Panc1 (cell line): ENCODE measurements around the gene ZG16. TPM values are rescaled to one million over a fixed set of nuclear protein-coding genes. Genes with fewer than 3 reads are reported as not detected.
"Not testable (repeated sequence)": the region's sequence is repeated elsewhere in the genome, so short reads cannot be mapped to it uniquely, and the experiment has no call there.

Experiments
- ATAC-seq: fragments of 200-7000 bp; cut with Tn5 transposase; 2 replicates; pipeline ENCODE4 v1.9.1; 2020; ENCODE audit warnings: mild to moderate bottlenecking, moderate library complexity
- BruUV-seq: library from RNA; stranded (reverse); fragments of 400-500 nt; replicated peaks from 2 replicates; lab custom pipeline; 2021; lab: Mats Ljungman, UMichigan
- CTCF ChIA-PET: fragments of 300-600 bp; sonication (Branson Sonifier 250); formaldehyde crosslinking; loops from one replicate; lab custom pipeline; 2022; ENCODE audit warnings: antibody characterized with exemption; lab: Charles Lee
- POLR2A ChIA-PET: fragments of 300-600 bp; sonication (Branson Sonifier 250); formaldehyde crosslinking; loops from one replicate; lab custom pipeline; 2022; ENCODE audit warnings: antibody characterized with exemption; lab: Charles Lee
- DNase-seq: peaks from one replicate; pipeline ENCODE4 v3.0.0-alpha.2; 2010; ENCODE audit warnings: low read depth, low spot score
- H3K27ac ChIP-seq: 2 replicates; pipeline ENCODE4 v1.5.1; 2011; ENCODE audit warnings: mild to moderate bottlenecking, low read length, inconsistent platforms
- H3K27me3 ChIP-seq: fragments of 200-500 bp; sonication (Bioruptor generic); 2 replicates; pipeline ENCODE4 v1.6.0; 2014; ENCODE audit warnings: low read length, inconsistent platforms; ENCODE audit not compliant: control insufficient read depth, insufficient read depth
- H3K36me3 ChIP-seq: fragments of 200-500 bp; sonication (Bioruptor generic); 2 replicates; pipeline ENCODE4 v1.5.1; 2014; ENCODE audit warnings: inconsistent platforms, mild to moderate bottlenecking, low read length, moderate library complexity; ENCODE audit not compliant: control insufficient read depth, insufficient read depth
- H3K4me1 ChIP-seq: 2 replicates; pipeline ENCODE4 v1.5.1; 2011; ENCODE audit warnings: inconsistent platforms, mild to moderate bottlenecking, low read length, moderate library complexity; ENCODE audit not compliant: control insufficient read depth, insufficient read depth
- H3K4me3 ChIP-seq, 2 experiments: 2 replicates each; pipeline ENCODE4 v1.5.1; 2011 to 2012; ENCODE audit warnings: low read depth in 2 of 2, low read length in 2 of 2, mild to moderate bottlenecking in 2 of 2, inconsistent platforms in 1 of 2, moderate library complexity in 1 of 2
- H3K9me3 ChIP-seq: fragments of 200-500 bp; sonication (Bioruptor generic); 2 replicates; pipeline ENCODE4 v1.5.1; 2014; ENCODE audit warnings: low read depth, mild to moderate bottlenecking, inconsistent platforms, low read length, moderate library complexity; ENCODE audit not compliant: control insufficient read depth, insufficient read depth
- POLR2AphosphoS5 ChIP-seq: IDR thresholded peaks from 2 replicates; pipeline ENCODE4 v1.6.1; 2012; ENCODE audit warnings: mild to moderate bottlenecking, low read depth, low read length, moderate library complexity
- SIN3A ChIP-seq: IDR thresholded peaks from 2 replicates; pipeline ENCODE4 v1.6.1; 2012; ENCODE audit warnings: low read depth, mild to moderate bottlenecking, low read length, moderate library complexity, borderline replicate concordance; ENCODE audit not compliant: insufficient read depth
- TCF7L2 ChIP-seq: IDR thresholded peaks from 2 replicates; pipeline ENCODE4 v1.6.1; 2011; ENCODE audit warnings: mild to moderate bottlenecking, low read depth, low read length, inconsistent platforms
- in situ Hi-C: cut with HindIII; loops from 2 replicates; pipeline ENCODE4 v1.10.0; 2016; ENCODE audit warnings: low sequenced_read_pairs, low pct_unique_long_range_greater_than_20kb
- intact Hi-C: fragments of 100-400 bp; cut with micrococcal nuclease; formaldehyde crosslinking; loops from one replicate; pipeline ENCODE4 v1.10.0; 2022; ENCODE audit not compliant: unreplicated experiment
- total RNA-seq: library from RNA; stranded (reverse); gene quantifications from one replicate; pipeline ENCODE4 v1.2.1, GENCODE V29; 2021; ENCODE audit not compliant: unreplicated experiment
- TF ChIP-seq, protein P1 (sequence below): fragments of 450-650 bp; IDR thresholded peaks from 2 replicates; pipeline ENCODE4 v1.5.1; 2017; ENCODE audit warnings: mild to moderate bottlenecking
- TF ChIP-seq, protein P2 (sequence below), 2 experiments: IDR thresholded peaks; 2 replicates each; pipeline ENCODE4 v1.6.1; 2011 to 2012; ENCODE audit warnings: low read depth in 2 of 2, control low read depth in 1 of 2, low read length in 1 of 2, mild to moderate bottlenecking in 1 of 2, moderate library complexity in 1 of 2; ENCODE audit not compliant: insufficient read depth in 1 of 2

The ZG16 gene
- total RNA-seq, 1 experiment from 2014 or later: not detected

GRCh38 chr16:29739927-29740629 is 38.0 kb upstream of the ZG16 start:
- H3K27ac ChIP-seq, DNase-seq, H3K4me3 ChIP-seq, ATAC-seq, POLR2A ChIA-PET, BruUV-seq, H3K36me3 ChIP-seq, H3K9me3 ChIP-seq, intact Hi-C loops, H3K4me1 ChIP-seq, CTCF ChIA-PET, in situ Hi-C loops, H3K27me3 ChIP-seq: not testable (repeated sequence)

GRCh38 chr16:29740630-29741015 is 37.4 kb upstream of the ZG16 start:
- BruUV-seq, CTCF ChIA-PET, H3K9me3 ChIP-seq, POLR2A ChIA-PET, H3K4me1 ChIP-seq, intact Hi-C loops, H3K4me3 ChIP-seq, ATAC-seq, H3K27me3 ChIP-seq, H3K27ac ChIP-seq, H3K36me3 ChIP-seq, DNase-seq, in situ Hi-C loops: not testable (repeated sequence)

GRCh38 chr16:29742683-29743275 is 35.3 kb upstream of the ZG16 start:
- in situ Hi-C loops: no loop called here
- BruUV-seq: no TSS peak

More at GRCh38 chr16:29742683-29743275, 35.3 kb upstream of the ZG16 start:
- intact Hi-C loops: no loop called here
- CTCF ChIA-PET: interaction anchor here (0.7 kb wide), 1 partner anchor 11 kb away, joined by 10 read pairs; no protein-coding TSS in a partner anchor
- H3K4me3 ChIP-seq: no peak overlapping the region
- ATAC-seq (no peak), DNase-seq (no peak)
- H3K27me3 ChIP-seq: no peaks in the 10 kb centered on the region
- POLR2A ChIA-PET: no interaction called here
- no peaks in the 10 kb centered on the region for H3K36me3 ChIP-seq
- TF ChIP-seq POLR2AphosphoS5 (no peak), TCF7L2 (no peak), SIN3A (no peak)
- TF ChIP-seq, protein P1, sequence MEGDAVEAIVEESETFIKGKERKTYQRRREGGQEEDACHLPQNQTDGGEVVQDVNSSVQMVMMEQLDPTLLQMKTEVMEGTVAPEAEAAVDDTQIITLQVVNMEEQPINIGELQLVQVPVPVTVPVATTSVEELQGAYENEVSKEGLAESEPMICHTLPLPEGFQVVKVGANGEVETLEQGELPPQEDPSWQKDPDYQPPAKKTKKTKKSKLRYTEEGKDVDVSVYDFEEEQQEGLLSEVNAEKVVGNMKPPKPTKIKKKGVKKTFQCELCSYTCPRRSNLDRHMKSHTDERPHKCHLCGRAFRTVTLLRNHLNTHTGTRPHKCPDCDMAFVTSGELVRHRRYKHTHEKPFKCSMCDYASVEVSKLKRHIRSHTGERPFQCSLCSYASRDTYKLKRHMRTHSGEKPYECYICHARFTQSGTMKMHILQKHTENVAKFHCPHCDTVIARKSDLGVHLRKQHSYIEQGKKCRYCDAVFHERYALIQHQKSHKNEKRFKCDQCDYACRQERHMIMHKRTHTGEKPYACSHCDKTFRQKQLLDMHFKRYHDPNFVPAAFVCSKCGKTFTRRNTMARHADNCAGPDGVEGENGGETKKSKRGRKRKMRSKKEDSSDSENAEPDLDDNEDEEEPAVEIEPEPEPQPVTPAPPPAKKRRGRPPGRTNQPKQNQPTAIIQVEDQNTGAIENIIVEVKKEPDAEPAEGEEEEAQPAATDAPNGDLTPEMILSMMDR: no peak
- TF ChIP-seq, protein P2, sequence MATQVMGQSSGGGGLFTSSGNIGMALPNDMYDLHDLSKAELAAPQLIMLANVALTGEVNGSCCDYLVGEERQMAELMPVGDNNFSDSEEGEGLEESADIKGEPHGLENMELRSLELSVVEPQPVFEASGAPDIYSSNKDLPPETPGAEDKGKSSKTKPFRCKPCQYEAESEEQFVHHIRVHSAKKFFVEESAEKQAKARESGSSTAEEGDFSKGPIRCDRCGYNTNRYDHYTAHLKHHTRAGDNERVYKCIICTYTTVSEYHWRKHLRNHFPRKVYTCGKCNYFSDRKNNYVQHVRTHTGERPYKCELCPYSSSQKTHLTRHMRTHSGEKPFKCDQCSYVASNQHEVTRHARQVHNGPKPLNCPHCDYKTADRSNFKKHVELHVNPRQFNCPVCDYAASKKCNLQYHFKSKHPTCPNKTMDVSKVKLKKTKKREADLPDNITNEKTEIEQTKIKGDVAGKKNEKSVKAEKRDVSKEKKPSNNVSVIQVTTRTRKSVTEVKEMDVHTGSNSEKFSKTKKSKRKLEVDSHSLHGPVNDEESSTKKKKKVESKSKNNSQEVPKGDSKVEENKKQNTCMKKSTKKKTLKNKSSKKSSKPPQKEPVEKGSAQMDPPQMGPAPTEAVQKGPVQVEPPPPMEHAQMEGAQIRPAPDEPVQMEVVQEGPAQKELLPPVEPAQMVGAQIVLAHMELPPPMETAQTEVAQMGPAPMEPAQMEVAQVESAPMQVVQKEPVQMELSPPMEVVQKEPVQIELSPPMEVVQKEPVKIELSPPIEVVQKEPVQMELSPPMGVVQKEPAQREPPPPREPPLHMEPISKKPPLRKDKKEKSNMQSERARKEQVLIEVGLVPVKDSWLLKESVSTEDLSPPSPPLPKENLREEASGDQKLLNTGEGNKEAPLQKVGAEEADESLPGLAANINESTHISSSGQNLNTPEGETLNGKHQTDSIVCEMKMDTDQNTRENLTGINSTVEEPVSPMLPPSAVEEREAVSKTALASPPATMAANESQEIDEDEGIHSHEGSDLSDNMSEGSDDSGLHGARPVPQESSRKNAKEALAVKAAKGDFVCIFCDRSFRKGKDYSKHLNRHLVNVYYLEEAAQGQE (IDR thresholded peaks at IDR 0.05; ENCODE audit: insufficient read depth in 1 of 2, low read depth in 2 of 2, low read length in 1 of 2): no peak
- no peak overlapping the region for H3K27ac ChIP-seq
- H3K4me1 ChIP-seq: no peaks in the 10 kb centered on the region
- H3K9me3 ChIP-seq: no peaks in the 10 kb centered on the region
